GM21717 (cell line): ENCODE measurements around the gene PSMB9.

Source experiments
- ATAC-seq: cut with Tn5 transposase; IDR thresholded peaks from one replicate; pipeline ENCODE4 v1.9.1; 2021; ENCODE audit warnings: mild to moderate bottlenecking, moderate library complexity; ENCODE audit not compliant: unreplicated experiment

The PSMB9 gene

GRCh38 chr6:32839356-32839755 is 14.6 kb upstream of the PSMB9 start:
- no peak for ATAC-seq

- no peak for ATAC-seq
Measured at GRCh38 chr6:32840604-32841246, 13.3 kb upstream of the PSMB9 start.

GRCh38 chr6:32842021-32842650 is 11.9 kb upstream of the PSMB9 start:
- ATAC-seq, result no peak

- ATAC-seq, result no peak
Measured at GRCh38 chr6:32842690-32843089, 11.3 kb upstream of the PSMB9 start.

- no peak for ATAC-seq
Measured at GRCh38 chr6:32843331-32843978, 10.5 kb upstream of the PSMB9 start.

GRCh38 chr6:32843979-32844838 is 9.8 kb upstream of the PSMB9 start, which contains the start of gene PSMB8:
Gene PSMB8, minus strand, starts transcription at chr6:32844047. Its CDS starts 51 bp downstream, at chr6:32843996.
- ATAC-seq, result peak; percentile 43

- no peak for ATAC-seq
Measured at GRCh38 chr6:32844839-32845383, 9.1 kb upstream of the PSMB9 start.

GRCh38 chr6:32845384-32845884 is 8.6 kb upstream of the PSMB9 start:
- no peak for ATAC-seq

GRCh38 chr6:32847004-32847403 is 7.0 kb upstream of the PSMB9 start:
- ATAC-seq, result no peak

- no peak for ATAC-seq
Measured at GRCh38 chr6:32847795-32848194, 6.2 kb upstream of the PSMB9 start.

GRCh38 chr6:32849126-32849525 is 4.9 kb upstream of the PSMB9 start:
- ATAC-seq, result no peak

GRCh38 chr6:32851025-32851424 is 3.0 kb upstream of the PSMB9 start:
- no peak for ATAC-seq

GRCh38 chr6:32852018-32852843 is 1.8 kb upstream of the PSMB9 start:
- ATAC-seq, result no peak

GRCh38 chr6:32852844-32853540 is 1.0 kb upstream of the PSMB9 start:
- peak; percentile 23 for ATAC-seq

- ATAC-seq, result peak; percentile 10
Measured at GRCh38 chr6:32854376-32855178, 585 bp downstream of the PSMB9 start.

- no peak for ATAC-seq
Measured at GRCh38 chr6:32855467-32856174, 1.6 kb downstream of the PSMB9 start.

- no peak for ATAC-seq
Measured at GRCh38 chr6:32857156-32857891, 3.3 kb downstream of the PSMB9 start.
